IgD-negative memory B cell (primary cell): ENCODE data around the gene TAS2R1. TPM values are rescaled to one million over a fixed set of nuclear protein-coding genes. Genes with fewer than 3 reads are reported as not detected.
"Not testable (repeated sequence)": the region's sequence is repeated elsewhere in the genome, so short reads cannot be mapped to it uniquely, and the experiment has no call there.

Source experiments
- H3K27ac Mint-ChIP-seq, 3 donors: one replicate each; pipeline ENCODE4 v1.8.0; 2020 to 2022; ENCODE audit warnings: mild to moderate bottlenecking in 3 of 3, mixed read lengths in 3 of 3, moderate library complexity in 1 of 3
- H3K27me3 Mint-ChIP-seq: one replicate; pipeline ENCODE4 v1.8.0; 2021; ENCODE audit warnings: mixed read lengths
- H3K36me3 Mint-ChIP-seq: one replicate; pipeline ENCODE4 v1.8.0; 2020; ENCODE audit warnings: mild to moderate bottlenecking, mixed read lengths
- H3K4me1 Mint-ChIP-seq, 3 donors: one replicate each; pipeline ENCODE4 v1.8.0; 2020 to 2022; ENCODE audit warnings: mixed read lengths in 3 of 3, mild to moderate bottlenecking in 1 of 3
- H3K4me3 Mint-ChIP-seq, 4 donors: one replicate each; pipeline ENCODE4 v1.8.0; 2020 to 2022; ENCODE audit warnings: mild to moderate bottlenecking in 4 of 4, mixed read lengths in 4 of 4, moderate library complexity in 3 of 4
- H3K9me3 Mint-ChIP-seq, 3 donors: one replicate each; pipeline ENCODE4 v1.8.0; 2020 to 2021; ENCODE audit warnings: mixed read lengths in 3 of 3, mild to moderate bottlenecking in 1 of 3
- polyA plus RNA-seq: library from polyadenylated mRNA; unstranded; fragments of 300-500 nt; fragmentation: Illumina TruSeq; gene quantifications from one replicate; pipeline ENCODE4 v1.2.3, GENCODE V29; 2021

Gene TAS2R1
- polyA plus RNA-seq, 1 donor from 2014 or later: not detected

GRCh38 chr5:9613360-9613759 lies 16.8 kb downstream of the TAS2R1 start:
- H3K4me3 Mint-ChIP-seq: no peak overlapping the region
- H3K9me3 Mint-ChIP-seq: peaks cover 8 to 14% (median 14%) of the 10 kb centered on the region in 3 donors
- H3K4me1 Mint-ChIP-seq: no peaks in the 10 kb centered on the region
- H3K36me3 Mint-ChIP-seq: no peaks in the 10 kb centered on the region
- peak overlapping the region in 1 of 3 donors; percentile 9 for H3K27ac Mint-ChIP-seq
- H3K27me3 Mint-ChIP-seq: no peaks in the 10 kb centered on the region

- no peaks in the 10 kb centered on the region for H3K36me3 Mint-ChIP-seq
- H3K9me3 Mint-ChIP-seq: peaks cover 7 to 14% (median 14%) of the 10 kb centered on the region in 3 donors
- H3K4me1 Mint-ChIP-seq: no peaks in the 10 kb centered on the region
- H3K27ac Mint-ChIP-seq: no peak overlapping the region
- H3K4me3 Mint-ChIP-seq: no peak overlapping the region
- no peaks in the 10 kb centered on the region for H3K27me3 Mint-ChIP-seq
These were observed 19.2 kb downstream of the TAS2R1 start for GRCh38 chr5:9610969-9611368.

DNA sequence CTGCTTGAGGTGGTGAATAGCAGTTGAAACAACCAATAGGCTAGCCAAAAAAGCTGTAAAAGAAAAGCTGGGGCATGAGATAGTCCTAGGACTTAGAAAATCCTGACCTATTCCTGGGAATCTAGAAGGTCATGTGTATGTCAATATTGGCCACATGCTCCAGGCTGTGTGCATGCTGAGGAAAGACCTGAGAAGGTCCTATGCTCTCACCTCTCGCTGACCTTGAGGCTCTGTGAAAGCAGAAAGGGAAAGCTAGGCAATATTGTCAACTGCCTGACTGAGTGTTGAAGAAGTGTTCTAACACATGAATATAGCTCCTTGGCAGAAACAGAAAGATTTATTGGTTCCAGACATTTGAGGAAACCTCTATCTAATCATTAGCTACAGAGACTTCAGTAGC lies 19.8 kb downstream of the TAS2R1 start:
- Mint-ChIP-seq H3K27me3 (no peaks in the 10 kb centered on the region), H3K4me1 (no peaks in the 10 kb centered on the region), H3K36me3 (no peaks in the 10 kb centered on the region), H3K27ac (no peak overlapping the region), H3K9me3 (peaks cover 7 to 14% (median 14%) of the 10 kb centered on the region in 3 donors), H3K4me3 (no peak overlapping the region)

DNA sequence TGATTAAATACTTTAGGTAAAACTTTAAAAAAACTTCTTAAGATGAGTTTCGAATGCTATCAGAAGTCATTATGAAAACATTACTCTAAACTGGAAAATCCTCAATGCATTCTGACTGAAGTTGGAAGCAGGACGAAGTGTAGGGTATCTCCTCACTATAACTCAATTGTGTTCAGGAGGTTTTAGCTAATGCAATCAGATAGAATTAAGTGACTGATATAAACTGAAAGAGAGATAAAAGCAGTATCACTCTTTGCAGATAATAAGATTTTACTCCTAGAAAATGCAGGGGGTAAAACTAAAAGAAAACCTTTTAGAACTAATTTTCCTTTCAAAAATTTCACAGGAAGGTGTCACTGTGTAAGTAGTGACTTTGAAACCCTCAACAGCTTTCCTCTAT lies 22.1 kb downstream of the TAS2R1 start:
- Mint-ChIP-seq H3K36me3 (no peaks in the 10 kb centered on the region), H3K27me3 (no peaks in the 10 kb centered on the region), H3K4me1 (no peaks in the 10 kb centered on the region)

DNA sequence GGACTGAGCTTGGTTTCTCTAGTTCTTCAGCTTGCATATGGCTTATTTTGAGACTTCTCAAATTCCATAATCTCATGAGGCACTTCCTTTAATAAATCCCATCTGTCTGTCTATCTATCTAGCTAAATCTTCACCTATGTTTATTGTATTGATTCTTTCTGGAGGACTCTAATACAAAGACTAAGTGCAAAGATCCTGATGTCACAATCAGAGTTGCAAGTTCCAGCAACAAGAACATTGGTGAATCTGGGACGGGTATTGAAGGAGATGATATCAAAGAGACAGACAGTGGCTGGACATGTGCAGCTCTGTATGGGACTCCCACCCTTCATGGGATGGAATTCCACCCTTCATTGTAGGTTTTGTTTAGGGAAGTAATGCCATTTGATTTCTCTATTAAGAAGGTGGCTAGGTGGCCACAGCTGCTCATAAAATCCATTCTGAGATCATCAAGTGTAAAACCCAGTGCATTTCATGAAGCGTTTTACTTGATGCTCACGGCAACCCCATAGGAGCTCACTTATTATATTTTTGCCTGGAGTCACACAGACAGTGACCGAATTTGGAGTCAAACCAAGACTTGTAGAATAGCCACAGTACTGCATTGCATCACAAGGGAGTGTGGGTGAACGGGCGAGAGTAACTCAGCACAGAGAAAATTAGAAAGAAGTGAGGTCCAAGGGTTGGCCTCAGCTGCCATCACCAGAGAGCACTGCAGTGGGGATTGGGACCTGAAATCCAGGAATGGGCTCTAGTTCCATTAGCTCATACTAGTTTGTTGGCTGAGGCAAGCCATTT lies 24.9 kb downstream of the TAS2R1 start:
- H3K36me3 Mint-ChIP-seq: no peaks in the 10 kb centered on the region
- no peaks in the 10 kb centered on the region for H3K4me1 Mint-ChIP-seq
- H3K4me3 Mint-ChIP-seq: no peak overlapping the region
- no peak overlapping the region for H3K27ac Mint-ChIP-seq
- H3K27me3 Mint-ChIP-seq: no peaks in the 10 kb centered on the region
- peaks cover 0 to 13% (median 7%) of the 10 kb centered on the region in 3 donors for H3K9me3 Mint-ChIP-seq

More for the DNA sequence above, 22.1 kb downstream of the TAS2R1 start:
- no peak overlapping the region for H3K27ac Mint-ChIP-seq
- no peak overlapping the region for H3K4me3 Mint-ChIP-seq
- H3K9me3 Mint-ChIP-seq: peaks cover 9 to 25% (median 11%) of the 10 kb centered on the region in 3 donors

DNA sequence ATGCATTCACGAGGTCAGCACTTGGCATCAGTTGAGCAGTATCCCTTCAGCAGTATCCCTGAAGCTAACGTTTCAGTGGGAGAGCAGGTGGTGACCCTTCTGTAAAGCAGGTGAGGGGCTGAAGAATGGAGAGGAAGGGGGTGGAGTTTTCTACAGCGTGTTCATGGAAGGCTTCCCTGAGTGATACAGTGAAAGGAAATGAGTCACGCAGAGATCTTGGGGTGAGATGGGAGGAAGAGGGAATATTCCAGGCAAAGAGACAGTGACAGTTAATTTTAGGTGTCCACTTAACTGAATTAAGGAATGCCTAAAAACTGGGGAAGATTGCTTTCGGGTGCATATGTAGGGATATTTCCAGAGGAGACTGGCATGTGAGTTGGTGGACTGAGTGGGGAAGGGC lies 25.7 kb downstream of the TAS2R1 start:
- Mint-ChIP-seq H3K27me3 (no peaks in the 10 kb centered on the region), H3K4me1 (no peaks in the 10 kb centered on the region), H3K27ac (no peak overlapping the region), H3K4me3 (no peak overlapping the region), H3K9me3 (peaks cover 0 to 13% (median 6%) of the 10 kb centered on the region in 3 donors), H3K36me3 (no peaks in the 10 kb centered on the region)

DNA sequence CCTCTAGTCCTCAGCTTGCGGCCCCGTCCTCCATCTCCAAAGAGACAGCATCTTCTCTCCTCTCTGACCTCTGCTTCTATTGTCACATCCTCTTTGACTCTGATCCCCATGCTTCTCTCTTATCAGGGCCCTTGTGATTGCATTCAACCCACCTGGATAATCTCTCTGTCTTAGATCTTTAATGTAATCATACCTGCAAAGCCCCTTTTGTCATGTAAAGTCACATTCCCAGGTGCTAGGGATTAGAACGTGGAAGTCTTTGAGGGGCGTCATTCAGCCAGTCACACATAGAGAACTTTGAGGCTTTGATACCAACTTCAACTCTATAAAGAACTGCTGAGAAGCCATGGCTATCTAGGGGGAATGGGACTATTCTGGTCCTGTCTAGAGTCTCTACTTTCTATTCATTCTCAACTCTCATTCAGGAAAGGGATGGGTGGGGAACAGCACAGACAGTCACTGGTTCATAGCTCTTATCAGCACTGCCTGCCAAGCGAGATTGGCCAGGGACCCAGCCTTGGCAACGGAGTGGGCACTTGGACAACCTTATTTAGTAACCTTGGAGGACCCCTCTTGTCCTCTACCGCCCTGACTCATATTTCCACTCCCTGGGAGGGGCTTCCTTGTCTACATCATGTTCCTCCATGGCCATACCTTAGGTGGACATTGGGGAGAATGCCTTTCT lies 29.0 kb downstream of the TAS2R1 start:
- Mint-ChIP-seq H3K4me3 (no peak overlapping the region), H3K36me3 (no peaks in the 10 kb centered on the region), H3K27ac (no peak overlapping the region), H3K9me3 (peaks cover 4 to 17% (median 6%) of the 10 kb centered on the region in 3 donors), H3K4me1 (peaks cover 0 to 1% (median 0%) of the 10 kb centered on the region in 3 donors), H3K27me3 (no peaks in the 10 kb centered on the region)

DNA sequence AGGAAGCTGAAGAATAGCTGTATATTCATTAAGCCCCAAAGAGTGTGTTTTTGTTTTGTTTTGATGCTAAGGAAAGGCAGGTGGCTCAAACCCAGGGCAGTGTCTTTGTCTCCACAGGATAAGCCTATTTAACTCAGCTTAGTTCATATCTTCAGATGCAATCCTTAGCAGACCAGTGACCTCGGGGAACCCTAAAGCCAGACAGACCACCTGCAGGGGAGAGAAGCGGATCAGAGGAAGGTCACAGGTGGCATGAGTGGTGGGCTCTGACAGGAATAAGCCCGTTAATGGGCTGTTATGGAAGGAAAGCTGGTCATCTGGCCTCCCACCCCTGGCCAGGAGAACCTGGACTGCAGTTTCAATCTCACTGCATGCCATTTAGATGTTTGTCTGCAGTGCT lies 30.8 kb downstream of the TAS2R1 start:
- Mint-ChIP-seq H3K4me3 (no peak overlapping the region), H3K9me3 (peaks cover 4 to 16% (median 4%) of the 10 kb centered on the region in 3 donors), H3K27me3 (no peaks in the 10 kb centered on the region), H3K27ac (no peak overlapping the region), H3K4me1 (peaks cover 0 to 1% (median 0%) of the 10 kb centered on the region in 3 donors), H3K36me3 (no peaks in the 10 kb centered on the region)

- H3K4me3 Mint-ChIP-seq, H3K36me3 Mint-ChIP-seq, H3K4me1 Mint-ChIP-seq, H3K27ac Mint-ChIP-seq, H3K9me3 Mint-ChIP-seq, H3K27me3 Mint-ChIP-seq: not testable (repeated sequence)
These were observed 31.8 kb downstream of the TAS2R1 start for GRCh38 chr5:9598329-9598728.

DNA sequence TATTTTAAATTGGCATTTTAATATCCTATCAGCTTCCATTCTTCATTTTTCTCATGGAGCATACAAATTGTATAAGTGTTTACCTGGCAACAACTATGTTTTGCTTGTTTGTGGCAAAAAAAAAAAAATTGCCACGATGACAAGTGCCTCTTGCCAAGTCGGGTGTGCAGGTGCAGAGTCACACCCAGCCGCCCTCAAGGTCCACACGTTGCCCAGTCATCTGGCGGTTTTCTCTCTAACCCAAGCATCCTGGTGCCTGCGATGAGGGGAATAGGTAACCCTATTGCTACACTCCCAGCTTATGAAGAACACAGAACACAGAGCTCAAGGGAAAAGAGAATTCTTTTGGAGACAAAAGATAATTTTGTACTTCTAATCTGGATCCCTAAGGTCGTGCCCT lies 32.8 kb downstream of the TAS2R1 start:
- H3K4me1 Mint-ChIP-seq, H3K27ac Mint-ChIP-seq, H3K4me3 Mint-ChIP-seq, H3K36me3 Mint-ChIP-seq, H3K9me3 Mint-ChIP-seq, H3K27me3 Mint-ChIP-seq: not testable (repeated sequence)

- no peak overlapping the region for H3K27ac Mint-ChIP-seq
- H3K9me3 Mint-ChIP-seq: peaks cover 3 to 6% (median 4%) of the 10 kb centered on the region in 3 donors
- no peaks in the 10 kb centered on the region for H3K36me3 Mint-ChIP-seq
- H3K27me3 Mint-ChIP-seq: no peaks in the 10 kb centered on the region
- peaks cover 0 to 1% (median 0%) of the 10 kb centered on the region in 3 donors for H3K4me1 Mint-ChIP-seq
- H3K4me3 Mint-ChIP-seq: no peak overlapping the region
These were observed 33.3 kb downstream of the TAS2R1 start for GRCh38 chr5:9596824-9597223.

- Mint-ChIP-seq H3K9me3 (peaks cover 3 to 7% (median 4%) of the 10 kb centered on the region in 3 donors), H3K27ac (no peak overlapping the region), H3K27me3 (no peaks in the 10 kb centered on the region), H3K4me3 (no peak overlapping the region), H3K36me3 (no peaks in the 10 kb centered on the region), H3K4me1 (peaks cover 0 to 1% (median 0%) of the 10 kb centered on the region in 3 donors)
These were observed 33.9 kb downstream of the TAS2R1 start for GRCh38 chr5:9596171-9596780.

GRCh38 chr5:9594913-9595312 lies 35.2 kb downstream of the TAS2R1 start:
- no peak overlapping the region for H3K4me3 Mint-ChIP-seq
- no peak overlapping the region for H3K27ac Mint-ChIP-seq
- H3K9me3 Mint-ChIP-seq: peaks cover 3 to 7% (median 4%) of the 10 kb centered on the region in 3 donors
- peaks cover 0 to 1% (median 0%) of the 10 kb centered on the region in 3 donors for H3K4me1 Mint-ChIP-seq
- H3K36me3 Mint-ChIP-seq: no peaks in the 10 kb centered on the region
- H3K27me3 Mint-ChIP-seq: no peaks in the 10 kb centered on the region

DNA sequence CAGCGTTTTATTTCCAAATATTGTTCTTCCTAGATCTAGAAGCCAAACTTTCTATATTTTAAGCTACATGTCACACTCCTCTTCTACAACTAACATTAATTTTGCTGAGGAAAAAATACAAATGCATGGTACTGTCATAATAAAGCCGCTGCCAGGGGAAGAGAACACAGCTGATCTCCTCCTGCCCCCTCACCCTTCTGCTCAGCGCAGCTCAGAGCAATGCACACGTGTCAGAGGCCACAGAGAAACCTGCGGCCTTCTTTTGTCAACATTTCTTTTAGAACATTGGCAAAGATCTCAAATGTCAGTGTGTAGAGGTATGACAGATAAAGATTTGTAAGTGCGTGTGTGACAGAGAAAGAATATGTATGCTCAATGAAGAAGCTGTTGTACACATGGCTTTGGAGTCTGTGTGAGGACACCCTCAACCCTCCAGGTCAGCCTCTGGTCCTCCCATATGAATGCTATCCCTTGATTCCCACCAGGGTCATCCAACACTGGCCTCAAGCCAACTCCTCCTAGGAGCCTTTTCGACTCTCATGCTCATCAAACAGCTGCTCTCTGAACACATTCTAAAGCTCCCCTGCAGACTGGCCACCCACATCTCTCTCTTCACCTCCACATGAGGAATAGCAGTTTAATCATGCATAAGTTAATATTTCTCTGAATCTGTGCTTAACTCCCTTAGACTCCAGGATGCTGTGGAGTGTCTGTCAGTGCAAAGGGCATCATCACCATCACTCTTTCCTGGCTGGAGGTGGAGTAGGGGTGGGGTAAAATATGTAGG lies 40.9 kb downstream of the TAS2R1 start:
- Mint-ChIP-seq H3K9me3 (peaks cover 3 to 5% (median 4%) of the 10 kb centered on the region in 3 donors), H3K4me3 (no peak overlapping the region), H3K36me3 (peaks cover 1% of the 10 kb centered on the region), H3K27ac (peak overlapping the region in 1 of 3 donors; percentile 57), H3K4me1 (no peaks in the 10 kb centered on the region), H3K27me3 (no peaks in the 10 kb centered on the region)

GRCh38 chr5:9588254-9588653 lies 41.9 kb downstream of the TAS2R1 start:
- Mint-ChIP-seq H3K4me1 (no peaks in the 10 kb centered on the region), H3K27me3 (no peaks in the 10 kb centered on the region), H3K27ac (peak overlapping the region in 1 of 3 donors; percentile 57), H3K36me3 (peaks cover 1% of the 10 kb centered on the region), H3K4me3 (no peak overlapping the region), H3K9me3 (peaks cover 3 to 5% (median 4%) of the 10 kb centered on the region in 3 donors)
